Spleen (tissue), 7 donors: ENCODE data around the gene MICAL3.

ENCODE experiments used
- CTCF ChIP-seq, 11 experiments: fragments of 200-600 bp in 7 of 11; fragments of 450-650 bp in 4 of 11; sonication (generic) in 4 of 11; IDR thresholded peaks in 8 of 11; conservative IDR thresholded peaks in 3 of 11; 1 replicate in 7 of 11; 2 replicates in 4 of 11; pipeline versions ENCODE4 v1.4.0 to v1.8.0; 2016 to 2021; ENCODE audit warnings: antibody characterized with exemption in 11 of 11, inconsistent platforms in 4 of 11, mild to moderate bottlenecking in 1 of 11
- POLR2A ChIP-seq, 3 donors: fragments of 450-650 bp; IDR thresholded peaks; one replicate each; pipeline ENCODE4 v1.5.1; 2017; ENCODE audit warnings: antibody characterized with exemption in 3 of 3, mild to moderate bottlenecking in 1 of 3
- POLR2AphosphoS5 ChIP-seq, 3 donors: sonication (generic); formaldehyde crosslinking; IDR thresholded peaks; one replicate each; pipeline ENCODE4 v1.5.1; 2017; ENCODE audit warnings: antibody characterized with exemption in 3 of 3
- donor health status: DM: no; HTN: no; CAD: no; lungs with moderate emphysema.
- donor health status: DM: no; HTN: no; CAD: no.
- donor health status: DM: no; HTN: no; CAD: no.

GRCh38 chr22:17892376-17892775, 132.0 kb downstream of the MICAL3 start:
- no peak for TF ChIP-seq CTCF (IDR thresholded peaks at IDR 0.05 in 8 of 11, conservative IDR thresholded peaks at IDR 0.05 in 3 of 11)
- no peak for TF ChIP-seq POLR2A (IDR thresholded peaks at IDR 0.05)
- no peak for TF ChIP-seq POLR2AphosphoS5 (IDR thresholded peaks at IDR 0.05)
